Lower leg skin (tissue), 3 donors: ENCODE data around the gene PSKH1.

Experiments used
- CTCF ChIP-seq, 3 donors: fragments of 450-650 bp; IDR thresholded peaks; one replicate each; pipeline ENCODE4 v1.5.1; 2016; ENCODE audit warnings: antibody characterized with exemption in 3 of 3, mild to moderate bottlenecking in 3 of 3, moderate library complexity in 2 of 3
- POLR2A ChIP-seq, 2 donors: fragments of 450-650 bp; IDR thresholded peaks; one replicate each; pipeline ENCODE4 v1.6.1; 2016 to 2017; ENCODE audit warnings: antibody characterized with exemption in 2 of 2, mild to moderate bottlenecking in 1 of 2, moderate library complexity in 1 of 2

- TF ChIP-seq CTCF (IDR thresholded peaks at IDR 0.05) (no peak), POLR2A (IDR thresholded peaks at IDR 0.05) (no peak)
Measured at GRCh38 chr16:67914758-67915495, 21.9 kb downstream of the PSKH1 start.
